ENCODE results near the gene PARK7.
"Not testable (repeated sequence)": the region's sequence is repeated elsewhere in the genome, so short reads cannot be mapped to it uniquely, and the experiment has no call there.

The PARK7 gene

DNA sequence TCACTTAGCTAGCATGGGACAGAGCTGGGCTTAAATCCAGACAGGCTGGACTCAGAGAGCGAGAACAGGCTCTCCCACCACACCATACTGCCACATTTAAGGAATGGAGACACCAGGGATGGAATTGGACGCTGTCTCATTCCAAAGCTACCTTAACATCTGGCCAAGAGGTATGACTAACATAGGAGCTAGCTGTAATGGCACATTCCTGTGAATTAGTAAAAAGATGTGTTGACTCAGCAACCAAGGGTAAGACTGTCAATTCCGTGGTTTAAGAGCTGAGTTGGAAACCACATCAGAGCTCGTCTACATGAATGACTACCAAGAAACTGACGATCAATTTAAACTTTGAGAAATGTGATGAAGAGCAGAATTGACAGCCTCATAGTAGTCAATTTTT is 12.6 kb upstream of the PARK7 start:
- no peak for DNase-seq

DNA sequence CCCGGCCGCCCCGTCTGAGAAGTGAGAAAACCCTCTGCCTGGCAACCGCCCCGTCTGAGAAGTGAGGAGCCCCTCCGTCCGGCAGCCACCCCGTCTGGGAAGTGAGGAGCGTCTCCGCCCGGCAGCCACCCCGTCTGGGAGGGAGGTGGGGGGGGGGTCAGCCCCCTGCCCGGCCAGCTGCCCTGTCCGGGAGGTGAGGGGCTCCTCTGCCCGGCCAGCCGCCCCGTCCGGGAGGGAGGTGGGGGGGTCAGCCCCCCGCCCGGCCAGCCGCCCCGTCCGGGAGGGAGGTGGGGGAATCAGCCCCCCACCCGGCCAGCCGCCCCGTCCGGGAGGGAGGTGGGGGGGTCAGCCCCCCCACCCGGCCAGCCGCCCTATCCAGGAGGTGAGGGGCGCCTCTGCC is 8.7 kb upstream of the PARK7 start:
- not testable (repeated sequence) for DNase-seq

DNA sequence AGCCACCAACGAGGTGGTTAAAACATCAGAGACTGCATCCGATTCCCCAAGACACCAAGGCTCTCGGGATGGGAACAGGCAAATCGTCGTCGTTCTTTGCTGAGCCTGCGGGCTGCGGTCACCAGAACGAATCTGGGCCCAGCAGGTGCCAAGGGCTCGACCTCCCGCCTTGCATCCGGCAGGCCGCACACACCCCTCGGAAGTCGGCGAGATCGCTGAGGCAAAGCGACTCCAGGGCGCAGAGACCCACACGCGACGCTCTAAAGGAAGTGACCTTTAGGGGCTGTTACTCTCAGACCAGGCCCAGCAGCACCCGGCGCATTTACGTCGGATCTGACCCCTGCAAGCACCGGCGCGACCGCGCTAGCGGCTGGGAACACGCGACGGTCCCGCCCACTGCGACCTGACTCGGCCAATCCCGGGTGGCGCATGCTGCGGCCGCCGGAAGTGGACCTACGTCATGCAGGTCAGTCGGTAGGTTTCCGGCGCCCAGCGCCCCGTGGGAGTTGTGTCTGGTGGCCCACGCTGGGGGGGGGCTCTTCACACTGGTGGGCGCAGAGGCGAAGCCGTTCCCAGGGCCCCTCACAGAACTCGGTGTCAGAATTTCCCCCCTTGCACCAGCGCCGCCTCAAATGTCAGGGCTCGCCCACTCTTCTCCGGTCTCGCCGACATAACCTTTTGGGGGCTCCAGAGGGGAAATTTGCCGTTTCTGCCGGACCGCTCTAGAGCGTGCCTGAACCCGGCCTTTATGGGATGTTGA is 7.5 kb upstream of the PARK7 start:
- DNase-seq, result peak; percentile 44

DNA sequence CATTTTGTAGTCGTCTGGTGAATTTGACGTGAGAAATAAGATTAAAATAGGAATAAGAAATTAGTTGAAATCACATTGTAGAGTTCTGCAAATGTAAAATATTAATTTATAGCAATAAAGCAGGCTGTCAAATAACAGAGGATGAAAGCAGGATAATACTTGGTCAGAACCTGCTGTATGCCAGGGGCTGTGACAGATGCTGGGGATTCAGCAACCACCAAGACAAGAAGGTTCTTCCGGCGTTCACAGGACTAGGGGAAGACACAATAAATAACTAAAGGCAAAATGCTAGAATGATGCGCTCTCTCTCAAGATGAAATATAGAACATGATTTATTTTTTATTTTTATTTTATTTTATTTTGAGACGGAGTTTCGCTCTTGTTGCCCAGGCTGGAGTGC is 6.8 kb upstream of the PARK7 start:
- DNase-seq, result no peak

DNA sequence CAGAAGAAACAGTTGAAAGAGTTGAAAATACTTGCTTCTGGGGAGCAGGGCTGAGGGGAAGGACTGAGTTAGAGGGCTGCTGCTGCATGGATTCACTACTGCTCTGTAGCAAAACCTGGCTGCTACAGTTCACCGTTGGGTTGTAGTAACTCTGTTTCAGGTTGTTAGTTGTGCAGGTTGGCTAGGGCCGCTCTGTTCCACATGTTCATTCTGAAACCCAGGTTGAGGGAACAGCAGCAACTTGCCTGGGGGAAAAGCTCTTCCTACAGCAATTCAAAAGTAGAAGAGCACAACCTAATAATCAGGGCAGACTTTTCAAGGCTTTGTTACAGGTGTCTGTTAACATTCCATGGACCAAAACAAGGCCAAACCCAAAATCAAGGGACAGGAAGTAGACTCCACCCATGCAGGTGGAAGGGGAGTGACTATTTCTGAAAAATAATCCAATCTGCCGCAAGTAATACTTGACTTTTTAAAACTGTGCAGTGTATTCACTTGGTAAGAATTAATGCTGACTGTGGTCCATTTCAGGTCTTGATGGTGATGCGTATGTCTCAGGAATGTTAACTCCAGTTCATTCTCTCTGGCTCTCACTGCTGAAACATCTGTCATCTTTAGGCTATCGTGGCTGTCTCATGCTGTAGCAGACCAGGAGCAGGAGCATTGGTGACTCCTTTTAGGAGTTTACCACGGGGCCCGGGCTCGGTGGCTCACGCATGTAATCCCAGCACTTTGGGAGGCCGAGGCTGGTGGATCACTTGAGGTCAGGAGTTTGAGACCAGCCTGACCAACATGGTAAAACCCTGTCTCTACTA is 5.1 kb upstream of the PARK7 start:
- no peak for DNase-seq

DNA sequence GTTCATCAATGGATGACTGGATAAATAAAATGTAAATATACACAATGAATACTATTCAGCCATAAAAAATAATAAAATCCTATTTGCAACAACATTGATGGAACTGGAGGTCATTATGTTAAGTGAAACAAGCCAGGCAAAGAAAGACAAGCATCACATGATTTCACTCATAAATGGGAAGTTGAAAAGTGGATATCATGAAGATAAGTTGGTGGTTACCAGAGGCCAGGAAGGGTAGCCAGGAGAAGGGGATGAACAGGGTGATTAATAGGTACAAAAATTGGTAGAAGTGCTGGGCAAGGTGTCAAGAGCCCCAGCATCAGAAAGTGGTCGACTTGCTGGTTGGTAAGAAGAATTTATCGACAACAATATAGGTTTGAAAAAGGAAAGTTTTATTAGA is 1.3 kb upstream of the PARK7 start:
- no peak for DNase-seq

DNA sequence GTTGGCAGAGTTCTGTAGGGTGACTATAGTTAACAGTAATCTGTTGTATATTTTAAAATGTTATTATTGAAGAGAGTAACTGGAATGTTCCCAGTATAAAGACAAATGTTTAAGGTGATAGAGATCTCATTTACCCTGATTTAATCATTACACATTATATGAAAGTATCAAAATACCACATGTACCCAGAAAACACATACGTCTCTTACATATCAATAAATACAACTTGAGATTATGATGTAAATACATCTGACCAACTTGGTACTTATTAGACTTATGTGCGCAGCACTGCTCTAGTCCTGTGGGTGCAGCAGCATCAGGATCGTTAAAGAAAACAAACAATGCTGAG is 670 bp upstream of the PARK7 start:
- DNase-seq, result no peak

DNA sequence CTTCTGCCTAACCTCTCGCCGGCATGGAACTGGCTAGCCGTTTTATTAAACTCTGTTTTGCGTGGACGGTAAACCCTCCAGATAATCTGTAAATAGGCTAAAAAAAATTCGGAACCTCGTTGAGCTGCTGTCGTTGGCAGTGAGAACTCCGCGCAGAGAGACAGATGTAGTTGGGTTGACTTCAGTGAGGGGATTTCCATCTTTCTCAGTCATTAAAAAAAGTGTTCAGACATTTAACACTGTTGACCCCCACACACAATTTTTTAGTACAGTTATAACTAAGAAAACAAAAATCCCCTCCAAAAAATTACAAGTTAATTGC is 464 bp downstream of the PARK7 start:
- DNase-seq, result no peak

DNA sequence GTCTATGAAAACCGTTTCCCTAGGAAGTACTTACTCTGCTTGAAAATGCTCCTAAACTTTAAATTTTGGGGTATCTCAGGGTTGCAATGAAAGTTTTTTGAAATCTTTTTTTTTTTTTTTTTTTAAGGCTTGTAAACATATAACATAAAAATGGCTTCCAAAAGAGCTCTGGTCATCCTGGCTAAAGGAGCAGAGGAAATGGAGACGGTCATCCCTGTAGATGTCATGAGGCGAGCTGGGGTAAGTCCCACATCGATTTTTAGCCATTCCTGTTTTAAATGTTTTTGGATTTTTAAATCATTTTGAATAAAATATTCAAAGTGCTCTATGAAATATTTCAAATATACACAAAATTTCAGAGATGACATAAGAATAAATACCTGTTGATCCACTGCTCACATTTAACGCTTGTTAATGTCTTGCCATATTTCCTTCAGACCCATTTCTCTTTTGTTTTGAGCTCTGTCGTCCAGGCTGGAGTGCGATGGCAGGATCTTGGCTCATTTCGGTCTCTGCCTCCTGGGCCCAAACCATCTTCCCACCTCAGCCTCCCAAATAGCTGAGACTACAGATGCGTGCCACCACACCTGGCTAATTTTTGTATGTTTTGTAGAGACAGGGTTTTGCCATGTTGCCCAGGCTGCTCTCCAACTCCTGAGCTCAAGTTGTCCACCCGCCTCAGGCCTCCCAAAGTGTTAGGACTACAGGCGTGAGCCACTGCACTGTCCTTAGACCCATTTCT is 1.3 kb downstream of the PARK7 start:
- no peak for DNase-seq

DNA sequence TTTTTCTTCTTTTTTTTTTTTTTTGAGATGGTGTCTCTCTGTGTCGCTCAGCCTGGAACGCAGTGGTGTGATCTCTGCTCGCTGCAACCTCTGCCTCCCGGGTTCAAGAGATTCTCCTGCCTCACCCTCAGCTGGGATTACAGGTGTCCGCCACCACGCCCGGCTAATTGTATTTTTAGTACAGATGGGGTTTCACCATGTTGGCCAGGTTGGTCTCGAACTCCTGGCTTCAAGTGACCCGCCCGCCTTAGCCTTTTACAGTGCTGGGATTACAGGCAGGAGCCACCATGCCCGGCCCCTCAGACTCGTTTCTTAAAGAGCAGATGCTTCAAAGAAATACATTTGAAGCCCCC is 1.8 kb downstream of the PARK7 start:
- not testable (repeated sequence) for DNase-seq

DNA sequence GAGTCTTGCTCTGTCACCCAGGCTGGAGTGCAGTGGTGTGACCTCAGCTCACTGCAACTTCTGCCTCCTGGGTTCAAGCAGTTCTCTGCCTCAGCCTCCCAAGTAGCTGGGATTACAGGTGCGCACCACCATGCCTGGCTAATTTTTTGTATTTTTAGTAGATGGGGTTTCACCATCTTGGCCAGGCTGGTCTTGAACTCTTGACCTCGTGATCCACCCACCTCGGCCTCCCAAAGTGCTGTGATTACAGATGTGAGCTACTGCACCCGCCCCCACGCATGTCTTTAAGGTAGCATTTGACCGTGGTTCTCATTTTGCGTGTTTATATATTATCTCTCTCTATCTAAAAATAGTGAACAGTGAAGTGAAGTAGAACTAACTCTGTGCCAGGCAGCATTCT is 2.3 kb downstream of the PARK7 start:
- not testable (repeated sequence) for DNase-seq

DNA sequence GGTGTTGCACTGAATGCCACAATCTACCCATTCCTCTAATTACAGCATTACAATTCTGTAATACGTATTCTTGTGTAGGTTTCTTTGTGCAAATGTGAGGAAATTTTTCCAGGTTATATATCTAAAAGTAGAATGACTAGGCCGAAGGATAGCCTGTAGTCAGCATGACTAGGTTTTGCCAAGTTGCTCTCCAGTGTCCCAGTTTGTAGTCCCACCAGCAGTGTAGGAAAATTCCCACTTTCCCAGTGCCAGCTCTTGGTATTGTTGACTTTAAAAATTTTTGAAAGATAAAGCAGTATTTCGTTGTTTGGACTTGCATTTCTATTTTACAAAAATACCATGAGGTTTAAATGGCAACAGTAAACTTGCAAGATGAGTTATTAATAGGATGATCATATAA is 3.0 kb downstream of the PARK7 start:
- no peak for DNase-seq

DNA sequence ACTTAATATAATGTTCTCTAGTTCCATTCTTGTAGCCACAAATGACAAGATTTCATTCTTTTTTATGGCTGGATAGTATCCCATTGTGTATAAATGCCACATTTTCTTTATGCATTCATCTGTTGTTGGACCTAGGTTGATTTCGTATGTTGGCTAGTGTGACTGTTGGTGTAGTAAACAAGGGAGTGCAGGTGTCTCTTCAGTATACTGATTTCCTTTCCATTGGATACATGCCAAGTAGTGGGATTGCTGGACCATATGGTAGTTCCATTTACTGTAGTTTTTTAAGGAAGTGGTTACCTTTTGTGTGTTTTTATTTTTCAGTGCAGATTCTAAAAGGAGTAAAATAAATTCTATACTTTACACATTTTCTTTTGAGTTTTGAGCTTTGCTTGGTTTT is 5.7 kb downstream of the PARK7 start:
- peak; percentile 5 for DNase-seq

DNA sequence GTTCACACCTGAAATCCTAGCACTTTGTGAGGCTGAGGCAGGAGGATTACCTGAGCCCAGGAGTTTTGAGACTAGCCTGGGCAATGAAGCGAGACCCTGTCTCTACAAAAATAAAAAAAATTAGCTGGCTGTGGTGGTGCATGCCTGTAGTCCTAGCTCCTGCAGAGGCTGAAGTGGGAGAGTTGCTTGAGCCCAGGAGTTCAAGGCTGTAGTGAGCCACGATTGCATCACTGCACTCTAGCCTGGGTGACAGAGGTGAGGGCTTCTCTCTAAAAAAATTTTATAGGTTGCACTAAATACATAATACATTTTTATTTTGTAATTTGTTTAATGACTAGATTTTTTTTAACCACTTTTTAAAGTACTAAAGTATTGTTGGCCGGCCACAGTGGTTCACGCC is 6.1 kb downstream of the PARK7 start:
- DNase-seq, result no peak

DNA sequence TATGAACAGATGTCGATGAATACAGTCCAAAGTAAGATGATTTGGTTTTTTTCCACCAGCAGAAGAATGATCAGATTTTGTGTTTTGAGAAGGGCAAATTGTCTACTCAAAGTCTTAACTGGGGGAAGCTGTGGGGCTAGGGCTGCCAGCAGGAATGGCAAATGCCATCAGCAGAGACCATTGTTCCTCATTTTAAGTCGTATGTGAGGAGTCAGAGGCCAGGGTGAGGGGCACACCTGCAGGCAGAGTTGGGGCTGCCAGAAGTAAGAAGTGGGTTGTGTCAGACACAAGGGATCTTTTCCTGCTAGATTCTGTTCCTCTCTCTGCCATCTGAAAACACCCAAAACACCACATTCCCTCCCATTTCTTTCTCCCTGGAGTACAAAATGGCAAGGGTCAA is 8.7 kb downstream of the PARK7 start:
- no peak for DNase-seq

DNA sequence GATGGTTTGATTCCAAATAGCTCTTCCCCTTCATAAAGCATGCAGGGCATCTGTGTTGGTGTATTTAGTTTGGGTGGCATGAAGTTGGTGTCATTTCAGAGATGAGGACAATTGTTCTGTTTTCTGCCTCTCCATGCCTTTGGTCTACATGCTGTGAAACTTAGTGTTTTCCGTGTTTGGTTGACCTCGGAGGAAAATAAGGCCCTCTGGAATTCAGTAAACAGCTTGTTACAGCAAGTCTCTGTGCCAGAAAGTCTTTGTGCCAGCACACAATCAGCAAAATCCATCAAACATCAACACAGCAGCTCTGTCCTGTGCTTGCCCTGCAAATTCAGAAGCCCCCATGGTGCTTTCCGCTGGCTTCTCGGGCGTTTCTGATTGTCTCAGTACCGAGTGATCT is 9.5 kb downstream of the PARK7 start:
- no peak for DNase-seq

DNA sequence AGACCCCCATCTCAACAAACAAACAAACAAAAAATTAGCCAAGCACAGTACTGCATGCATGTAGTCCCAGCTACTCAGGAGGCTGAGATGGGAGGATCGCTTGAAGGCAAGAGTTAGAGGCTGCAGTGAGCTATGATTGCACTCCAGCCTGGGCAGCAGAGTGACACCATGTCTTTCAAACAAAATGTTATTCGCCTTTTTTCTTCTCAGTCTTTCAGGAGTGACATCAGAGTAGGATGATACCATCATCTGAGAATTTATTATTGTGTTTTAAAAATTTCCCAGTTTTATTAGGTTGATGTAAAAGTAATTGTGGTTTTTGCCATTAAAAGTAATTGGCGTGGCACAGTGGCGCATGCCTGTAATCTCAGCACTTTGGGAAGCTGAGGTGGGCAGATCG is 10.8 kb downstream of the PARK7 start:
- no peak for DNase-seq

DNA sequence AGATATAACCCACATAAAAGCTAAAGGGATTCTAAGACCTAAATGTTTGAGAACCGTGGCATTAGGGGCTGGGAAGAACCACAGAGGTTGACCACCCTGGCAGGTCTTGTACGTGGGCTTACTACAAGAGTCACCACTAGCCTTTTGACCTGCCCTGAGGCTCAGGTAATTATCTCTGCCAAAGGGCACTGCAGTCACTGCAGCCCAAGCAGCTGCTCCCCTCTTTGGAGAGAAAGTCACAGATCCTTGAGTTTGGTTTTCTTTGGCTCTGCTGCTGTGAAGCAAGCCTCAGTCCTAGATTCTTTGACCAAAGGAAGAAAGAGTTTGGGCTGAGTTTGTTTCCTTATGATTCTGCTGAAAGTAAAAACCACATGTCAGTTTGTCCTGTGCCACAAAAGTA is 11.6 kb downstream of the PARK7 start:
- DNase-seq, result no peak

DNA sequence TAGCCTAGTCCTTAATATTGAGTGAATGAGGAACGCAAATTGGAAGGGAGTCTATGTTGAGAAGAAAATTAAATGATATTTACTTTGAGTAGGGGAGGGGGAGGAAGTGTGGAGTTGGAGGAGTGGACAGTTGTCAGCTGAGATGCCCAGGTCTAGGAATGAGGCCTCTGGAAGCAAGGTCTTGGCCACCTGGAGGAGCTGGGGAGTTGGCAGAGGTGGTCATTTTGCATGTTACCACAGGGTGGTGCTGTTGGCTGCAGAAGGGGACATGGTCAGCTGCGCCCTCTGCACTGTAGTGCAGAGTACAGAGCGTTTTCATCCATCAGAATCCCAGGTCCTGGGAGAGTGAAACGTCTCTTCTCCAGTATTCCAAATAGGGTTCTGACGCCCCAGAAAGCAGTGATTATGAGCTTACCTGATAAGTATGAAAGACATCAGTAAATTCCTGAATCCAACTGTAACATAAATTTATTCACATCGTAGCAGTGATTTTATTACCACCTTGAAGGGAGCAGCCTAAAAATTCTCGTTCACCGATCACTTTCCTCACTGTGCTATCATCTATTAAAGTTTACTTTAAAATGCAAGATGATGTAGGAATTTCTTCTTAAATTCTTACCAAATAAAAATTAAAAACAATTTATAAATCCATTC is 13.8 kb downstream of the PARK7 start:
- peak; percentile 27 for DNase-seq

DNA sequence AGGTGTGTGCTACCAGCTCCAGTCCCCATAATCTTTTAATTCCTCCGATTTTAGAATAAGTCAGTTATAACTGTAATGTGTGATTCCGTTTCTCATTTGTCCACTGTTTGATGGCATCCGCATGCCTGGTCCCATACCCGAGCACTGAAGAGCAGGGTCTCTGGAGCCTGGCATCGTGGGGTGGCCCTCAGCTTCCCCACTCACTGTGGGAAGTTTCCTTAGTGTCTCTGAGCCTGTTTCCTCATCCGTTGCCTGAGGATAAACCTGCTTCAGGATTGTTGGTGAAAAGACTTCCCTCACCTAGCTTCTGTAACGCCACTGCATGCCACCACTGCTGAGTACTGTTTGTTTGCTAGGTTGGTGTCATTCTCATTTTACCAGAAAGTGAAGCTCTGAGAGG is 19.5 kb downstream of the PARK7 start:
- DNase-seq, result no peak

DNA sequence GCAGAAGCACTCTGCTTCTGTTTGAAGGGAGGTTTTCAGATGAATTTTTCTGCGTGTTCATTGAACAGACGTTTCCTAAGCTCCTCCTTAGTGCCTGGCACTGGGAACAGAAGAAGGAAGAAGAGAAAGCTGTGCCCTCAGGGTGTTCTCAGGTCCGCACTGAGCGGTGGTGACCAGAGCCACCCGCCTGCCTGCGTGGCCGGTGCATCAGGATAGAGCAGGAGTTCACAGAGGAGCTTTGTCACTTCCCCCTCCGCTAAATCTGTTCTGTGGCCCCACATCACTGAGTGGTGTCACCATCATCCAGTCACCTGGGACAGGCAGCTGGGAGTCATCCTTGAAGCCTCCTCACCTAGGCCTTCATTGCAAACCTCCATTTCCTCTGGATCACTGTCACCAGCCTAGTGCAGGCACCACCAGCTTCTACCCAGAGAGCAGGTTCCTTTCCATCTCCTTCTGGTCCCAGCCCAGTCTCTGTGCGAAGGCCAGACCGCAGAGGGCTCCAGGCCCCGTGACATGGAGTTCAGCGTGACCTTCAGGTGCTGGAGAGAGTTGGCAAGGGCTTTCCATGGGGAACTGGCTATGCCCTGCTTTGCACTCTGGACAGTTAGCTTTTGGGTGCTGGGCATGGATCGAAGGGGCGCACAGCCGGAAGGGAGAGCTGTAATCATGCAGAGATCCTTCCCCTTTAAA is 21.7 kb downstream of the PARK7 start:
- no peak for DNase-seq

DNA sequence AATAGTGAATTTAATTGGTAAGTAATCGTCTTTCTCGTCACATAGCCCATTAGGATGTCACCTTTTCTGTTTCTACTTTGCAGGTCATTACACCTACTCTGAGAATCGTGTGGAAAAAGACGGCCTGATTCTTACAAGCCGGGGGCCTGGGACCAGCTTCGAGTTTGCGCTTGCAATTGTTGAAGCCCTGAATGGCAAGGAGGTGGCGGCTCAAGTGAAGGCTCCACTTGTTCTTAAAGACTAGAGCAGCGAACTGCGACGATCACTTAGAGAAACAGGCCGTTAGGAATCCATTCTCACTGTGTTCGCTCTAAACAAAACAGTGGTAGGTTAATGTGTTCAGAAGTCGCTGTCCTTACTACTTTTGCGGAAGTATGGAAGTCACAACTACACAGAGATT is 23.3 kb downstream of the PARK7 start:
- DNase-seq, result no peak

Data from DMS 273 treated with DMSO at 0.1 percent for 48 hours (cell line).